GM12892 (cell line): ENCODE results near the gene CAMKV.

ENCODE experiments used
- POLR2A ChIP-seq: IDR thresholded peaks from 2 replicates; pipeline ENCODE4 v1.6.1; 2011; ENCODE audit warnings: low read depth, low read length, control low read depth
- POLR2AphosphoS5 ChIP-seq: IDR thresholded peaks from 2 replicates; pipeline ENCODE4 v1.6.1; 2011; ENCODE audit warnings: low read depth, low read length, control low read depth

DNA sequence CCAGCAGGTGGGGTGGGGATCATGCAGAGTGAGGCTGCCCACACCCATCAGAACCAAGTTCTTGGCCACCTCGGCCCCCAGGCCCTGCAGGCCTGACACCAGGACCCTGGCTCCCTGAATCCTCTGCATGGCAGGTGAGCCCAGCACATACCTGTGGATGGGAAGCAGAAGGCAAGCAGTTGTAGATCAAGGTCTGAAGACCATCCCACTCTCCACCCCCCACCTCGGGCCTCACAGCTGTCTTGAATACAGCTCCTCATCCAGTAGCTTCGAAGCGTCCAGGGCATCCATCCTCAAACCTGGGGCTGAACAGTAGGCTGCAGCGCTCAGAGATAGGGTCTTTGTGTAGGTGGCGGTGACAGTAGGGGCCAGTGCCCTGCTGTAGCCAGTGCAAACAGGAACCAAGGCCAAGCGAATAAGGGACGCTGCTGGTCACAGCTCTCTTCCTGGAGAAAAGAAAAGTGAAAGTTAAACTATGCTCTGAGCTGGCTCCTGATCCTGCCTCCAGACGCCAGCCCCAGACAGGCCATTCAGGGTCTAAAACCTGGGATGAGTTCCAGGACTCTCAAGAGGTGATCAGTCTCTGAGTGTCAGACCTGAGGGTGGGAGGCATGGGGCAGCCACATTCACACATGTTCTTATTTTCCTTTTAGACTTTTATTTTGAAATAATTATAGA is 56.1 kb downstream of the CAMKV start, which contains the start of gene UBA7:
- TF ChIP-seq POLR2A: peak; percentile 66; the same call in 1 of the 2 replicates
- 0 out of 2 replicates have a peak, but pooled peaks have one; percentile 20 for TF ChIP-seq POLR2AphosphoS5
